HCT116 (cell line): ENCODE results near the gene BABAM2. TPM values are rescaled to one million over a fixed set of nuclear protein-coding genes. Genes with fewer than 3 reads are reported as not detected.

ENCODE experiments used
- ATAC-seq: fragments of 200-7000 bp; cut with Tn5 transposase; 2 replicates; pipeline ENCODE4 v1.9.1; 2020; ENCODE audit warnings: mild to moderate bottlenecking, moderate library complexity
- BruUV-seq: library from RNA; stranded (reverse); fragments of 400-500 nt; replicated peaks from 2 replicates; lab custom pipeline; 2021; lab: Mats Ljungman, UMichigan
- CTCF ChIA-PET: fragments of 300-600 bp; sonication (Branson Sonifier 250); formaldehyde crosslinking; loops from one replicate; lab custom pipeline; 2021; ENCODE audit warnings: antibody characterized with exemption; lab: Charles Lee
- POLR2A ChIA-PET: fragments of 300-600, 350-600 bp; sonication (Branson Sonifier 250); formaldehyde crosslinking; loops from one replicate; lab custom pipeline; 2021; ENCODE audit warnings: antibody characterized with exemption; lab: Charles Lee
- RAD21 ChIA-PET, 2 experiments: fragments of 300-600 bp; sonication (Branson Sonifier 250); formaldehyde crosslinking; loops; one replicate each; lab custom pipeline; 2023; ENCODE audit warnings: low total read pairs in 2 of 2; ENCODE audit not compliant: uncharacterized antibody in 2 of 2, unreplicated experiment in 2 of 2, low non-redundant PET in 1 of 2; lab: Charles Lee
- DNase-seq: peaks from one replicate; pipeline ENCODE4 v3.0.0-alpha.2; 2010; ENCODE audit warnings: low read depth, low spot score
- H2AFZ ChIP-seq: fragments of 200-600 bp; shearing (Covaris generic), sonication (generic); 2 replicates; pipeline ENCODE4 v1.6.1; 2017; ENCODE audit warnings: low read depth, mixed run types, mixed read lengths, antibody characterized with exemption, low read length; ENCODE audit not compliant: poor library complexity, severe bottlenecking
- H3K27ac ChIP-seq: 2 replicates; pipeline ENCODE4 v1.5.1; 2012; ENCODE audit warnings: low read depth, low read length
- H3K27me3 ChIP-seq: fragments of 200-600 bp; sonication (generic); 2 replicates; pipeline ENCODE4 v1.6.1; 2016; ENCODE audit warnings: mixed run types, low read length, mixed read lengths; ENCODE audit not compliant: insufficient read depth
- H3K36me3 ChIP-seq, 2 experiments: fragments of 200-500 bp in 1 of 2; fragments of 200-600 bp in 1 of 2; sonication (Bioruptor generic) in 1 of 2; sonication (generic) in 1 of 2; 2 replicates each; pipeline versions ENCODE4 v1.5.1 to v1.6.1; 2014 to 2016; ENCODE audit warnings: low read length in 2 of 2, inconsistent platforms in 1 of 2, mixed read lengths in 1 of 2, mixed run types in 1 of 2; ENCODE audit not compliant: insufficient read depth in 2 of 2, control insufficient read depth in 1 of 2
- H3K4me1 ChIP-seq, 2 experiments: fragments of 200-600 bp in 1 of 2; sonication (generic) in 1 of 2; 2 replicates each; pipeline versions ENCODE4 v1.5.1 to v1.6.1; 2012 to 2017; ENCODE audit warnings: low read length in 2 of 2, inconsistent platforms in 1 of 2, mild to moderate bottlenecking in 1 of 2, mixed read lengths in 1 of 2, mixed run types in 1 of 2, moderate library complexity in 1 of 2; ENCODE audit not compliant: insufficient read depth in 2 of 2, control insufficient read depth in 1 of 2
- H3K4me2 ChIP-seq: fragments of 200-600 bp; sonication (generic); 2 replicates; pipeline ENCODE4 v1.6.1; 2017; ENCODE audit warnings: mixed run types, low read length, mixed read lengths
- H3K4me3 ChIP-seq, 2 experiments: fragments of 200-600 bp in 1 of 2; sonication (generic) in 1 of 2; replicated peaks in 1 of 2; 2 replicates each; pipeline ENCODE4 v1.5.1; 2011 to 2016; ENCODE audit warnings: low read length in 2 of 2, control low read depth in 1 of 2, low read depth in 1 of 2, mild to moderate bottlenecking in 1 of 2, mixed read lengths in 1 of 2, mixed run types in 1 of 2
- H3K79me2 ChIP-seq: fragments of 200-600 bp; sonication (generic); 2 replicates; pipeline ENCODE4 v1.6.1; 2017; ENCODE audit warnings: mild to moderate bottlenecking, mixed run types, low read length, moderate library complexity, mixed read lengths; ENCODE audit not compliant: insufficient read depth
- H3K9ac ChIP-seq: fragments of 200-600 bp; sonication (generic); 2 replicates; pipeline ENCODE4 v1.6.1; 2016; ENCODE audit warnings: low read length, mixed read lengths
- H3K9me2 ChIP-seq: fragments of 200-600 bp; sonication (generic), shearing (Covaris generic); 2 replicates; pipeline ENCODE4 v1.6.1; 2017; ENCODE audit warnings: mixed run types, mild to moderate bottlenecking, moderate library complexity; ENCODE audit not compliant: insufficient read depth
- H3K9me3 ChIP-seq, 2 experiments: fragments of 200-500 bp in 1 of 2; fragments of 200-600 bp in 1 of 2; sonication (Bioruptor generic) in 1 of 2; sonication (generic) in 1 of 2; 2 replicates each; pipeline ENCODE4 v1.6.1; 2014 to 2017; ENCODE audit warnings: low read length in 2 of 2, mixed read lengths in 2 of 2, inconsistent platforms in 1 of 2, low read depth in 1 of 2, mild to moderate bottlenecking in 1 of 2, mixed run types in 1 of 2, moderate library complexity in 1 of 2; ENCODE audit not compliant: control insufficient read depth in 1 of 2, insufficient read depth in 1 of 2
- H4K20me1 ChIP-seq: fragments of 200-600 bp; sonication (generic), shearing (Covaris generic); 2 replicates; pipeline ENCODE4 v1.6.1; 2017; ENCODE audit warnings: mixed run types, mild to moderate bottlenecking, moderate library complexity; ENCODE audit not compliant: insufficient read depth
- CBX3 ChIP-seq: IDR thresholded peaks from 2 replicates; pipeline ENCODE4 v1.6.1; 2012; ENCODE audit warnings: low read depth
- CEBPB ChIP-seq: IDR thresholded peaks from 2 replicates; pipeline ENCODE4 v1.6.1; 2012; ENCODE audit warnings: low read depth
- EGR1 ChIP-seq: IDR thresholded peaks from 2 replicates; pipeline ENCODE4 v1.6.1; 2012; ENCODE audit warnings: low read depth
- ELF1 ChIP-seq: IDR thresholded peaks from 2 replicates; pipeline ENCODE4 v1.6.1; 2012; ENCODE audit warnings: low read depth, borderline replicate concordance
- EZH2phosphoT487 ChIP-seq: fragments of 200-600 bp; IDR thresholded peaks from 2 replicates; pipeline ENCODE4 v1.6.1; 2018; ENCODE audit warnings: antibody characterized with exemption, borderline replicate concordance
- POLR2A ChIP-seq: IDR thresholded peaks from 2 replicates; pipeline ENCODE4 v1.7.0; 2011; ENCODE audit warnings: borderline replicate concordance; ENCODE audit not compliant: insufficient read depth, insufficient read length; ENCODE audit errors: extremely low read depth
- POLR2AphosphoS5 ChIP-seq: IDR thresholded peaks from 2 replicates; pipeline ENCODE4 v1.6.1; 2011; ENCODE audit warnings: mild to moderate bottlenecking, low read depth, low read length, moderate library complexity
- SRF ChIP-seq: IDR thresholded peaks from 2 replicates; pipeline ENCODE4 v1.6.1; 2012; ENCODE audit warnings: low read depth
- TCF7L2 ChIP-seq: IDR thresholded peaks from 2 replicates; pipeline ENCODE4 v1.7.0; 2011; ENCODE audit warnings: borderline replicate concordance, inconsistent platforms; ENCODE audit not compliant: insufficient read depth, insufficient read length; ENCODE audit errors: extremely low read depth
- YY1 ChIP-seq: IDR thresholded peaks from 2 replicates; pipeline ENCODE4 v1.6.1; 2011; ENCODE audit warnings: low read length, low read depth, moderate library complexity, mild to moderate bottlenecking; ENCODE audit not compliant: insufficient replicate concordance; ENCODE audit errors: extremely low read depth
- ZBTB33 ChIP-seq: IDR thresholded peaks from 2 replicates; pipeline ENCODE4 v1.6.1; 2011; ENCODE audit warnings: mild to moderate bottlenecking, low read length, moderate library complexity; ENCODE audit not compliant: insufficient replicate concordance; ENCODE audit errors: extremely low read depth
- ZFX ChIP-seq: fragments of 450-650 bp; IDR thresholded peaks from 2 replicates; pipeline ENCODE4 v1.6.1; 2017
- intact Hi-C: fragments of 100-400 bp; cut with micrococcal nuclease; formaldehyde crosslinking; loops from 2 replicates; pipeline ENCODE4 v1.10.0; 2022
- total RNA-seq: library from RNA; stranded (reverse); gene quantifications from one replicate; pipeline ENCODE4 v1.2.1, GENCODE V29; 2021; ENCODE audit not compliant: unreplicated experiment
- TF ChIP-seq, protein P1 (sequence below): IDR thresholded peaks from 2 replicates; pipeline ENCODE4 v1.6.1; 2012; ENCODE audit warnings: low read depth
- TF ChIP-seq, protein P2 (sequence below): IDR thresholded peaks from 2 replicates; pipeline ENCODE4 v1.6.1; 2012
- TF ChIP-seq, protein P3 (sequence below), 3 experiments: fragments of 200-600 bp in 1 of 3; sonication (generic) in 1 of 3; IDR thresholded peaks in 2 of 3; conservative IDR thresholded peaks in 1 of 3; 2 replicates each; pipeline ENCODE4 v1.5.1; 2012 to 2017; ENCODE audit warnings: low read depth in 2 of 3, low read length in 2 of 3, antibody characterized with exemption in 1 of 3, borderline replicate concordance in 1 of 3, control low read depth in 1 of 3, mild to moderate bottlenecking in 1 of 3, mixed read lengths in 1 of 3, mixed run types in 1 of 3, moderate library complexity in 1 of 3; ENCODE audit not compliant: insufficient read depth in 1 of 3

BABAM2 gene
- total RNA-seq, 1 experiment from 2014 or later, result 23.8 TPM

- Histone ChIP-seq H3K4me2 (no peak overlapping the region), H3K27ac (no peak overlapping the region)
- CTCF ChIA-PET, result no interaction called here
Measured at GRCh38 chr2:28341208-28341891, 450.8 kb downstream of the BABAM2 start.

More at GRCh38 chr2:28341208-28341891, 450.8 kb downstream of the BABAM2 start:
- TF ChIP-seq SRF, result no peak
- TF ChIP-seq POLR2AphosphoS5, result no peak
- TF ChIP-seq, protein P1, sequence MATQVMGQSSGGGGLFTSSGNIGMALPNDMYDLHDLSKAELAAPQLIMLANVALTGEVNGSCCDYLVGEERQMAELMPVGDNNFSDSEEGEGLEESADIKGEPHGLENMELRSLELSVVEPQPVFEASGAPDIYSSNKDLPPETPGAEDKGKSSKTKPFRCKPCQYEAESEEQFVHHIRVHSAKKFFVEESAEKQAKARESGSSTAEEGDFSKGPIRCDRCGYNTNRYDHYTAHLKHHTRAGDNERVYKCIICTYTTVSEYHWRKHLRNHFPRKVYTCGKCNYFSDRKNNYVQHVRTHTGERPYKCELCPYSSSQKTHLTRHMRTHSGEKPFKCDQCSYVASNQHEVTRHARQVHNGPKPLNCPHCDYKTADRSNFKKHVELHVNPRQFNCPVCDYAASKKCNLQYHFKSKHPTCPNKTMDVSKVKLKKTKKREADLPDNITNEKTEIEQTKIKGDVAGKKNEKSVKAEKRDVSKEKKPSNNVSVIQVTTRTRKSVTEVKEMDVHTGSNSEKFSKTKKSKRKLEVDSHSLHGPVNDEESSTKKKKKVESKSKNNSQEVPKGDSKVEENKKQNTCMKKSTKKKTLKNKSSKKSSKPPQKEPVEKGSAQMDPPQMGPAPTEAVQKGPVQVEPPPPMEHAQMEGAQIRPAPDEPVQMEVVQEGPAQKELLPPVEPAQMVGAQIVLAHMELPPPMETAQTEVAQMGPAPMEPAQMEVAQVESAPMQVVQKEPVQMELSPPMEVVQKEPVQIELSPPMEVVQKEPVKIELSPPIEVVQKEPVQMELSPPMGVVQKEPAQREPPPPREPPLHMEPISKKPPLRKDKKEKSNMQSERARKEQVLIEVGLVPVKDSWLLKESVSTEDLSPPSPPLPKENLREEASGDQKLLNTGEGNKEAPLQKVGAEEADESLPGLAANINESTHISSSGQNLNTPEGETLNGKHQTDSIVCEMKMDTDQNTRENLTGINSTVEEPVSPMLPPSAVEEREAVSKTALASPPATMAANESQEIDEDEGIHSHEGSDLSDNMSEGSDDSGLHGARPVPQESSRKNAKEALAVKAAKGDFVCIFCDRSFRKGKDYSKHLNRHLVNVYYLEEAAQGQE, result no peak
- TF ChIP-seq CBX3, result no peak
- TF ChIP-seq, protein P2, sequence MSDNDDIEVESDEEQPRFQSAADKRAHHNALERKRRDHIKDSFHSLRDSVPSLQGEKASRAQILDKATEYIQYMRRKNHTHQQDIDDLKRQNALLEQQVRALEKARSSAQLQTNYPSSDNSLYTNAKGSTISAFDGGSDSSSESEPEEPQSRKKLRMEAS, result no peak
- TF ChIP-seq ZFX, result no peak
- no peak for TF ChIP-seq EGR1
- TF ChIP-seq POLR2A, result no peak
- TF ChIP-seq ZBTB33, result no peak
- no peak for TF ChIP-seq CEBPB
- no peak for TF ChIP-seq EZH2phosphoT487
- no peak for TF ChIP-seq ELF1
- TF ChIP-seq, protein P3, sequence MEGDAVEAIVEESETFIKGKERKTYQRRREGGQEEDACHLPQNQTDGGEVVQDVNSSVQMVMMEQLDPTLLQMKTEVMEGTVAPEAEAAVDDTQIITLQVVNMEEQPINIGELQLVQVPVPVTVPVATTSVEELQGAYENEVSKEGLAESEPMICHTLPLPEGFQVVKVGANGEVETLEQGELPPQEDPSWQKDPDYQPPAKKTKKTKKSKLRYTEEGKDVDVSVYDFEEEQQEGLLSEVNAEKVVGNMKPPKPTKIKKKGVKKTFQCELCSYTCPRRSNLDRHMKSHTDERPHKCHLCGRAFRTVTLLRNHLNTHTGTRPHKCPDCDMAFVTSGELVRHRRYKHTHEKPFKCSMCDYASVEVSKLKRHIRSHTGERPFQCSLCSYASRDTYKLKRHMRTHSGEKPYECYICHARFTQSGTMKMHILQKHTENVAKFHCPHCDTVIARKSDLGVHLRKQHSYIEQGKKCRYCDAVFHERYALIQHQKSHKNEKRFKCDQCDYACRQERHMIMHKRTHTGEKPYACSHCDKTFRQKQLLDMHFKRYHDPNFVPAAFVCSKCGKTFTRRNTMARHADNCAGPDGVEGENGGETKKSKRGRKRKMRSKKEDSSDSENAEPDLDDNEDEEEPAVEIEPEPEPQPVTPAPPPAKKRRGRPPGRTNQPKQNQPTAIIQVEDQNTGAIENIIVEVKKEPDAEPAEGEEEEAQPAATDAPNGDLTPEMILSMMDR (IDR thresholded peaks at IDR 0.05 in 2 of 3, conservative IDR thresholded peaks at IDR 0.05 in 1 of 3; ENCODE audit: borderline replicate concordance in 1 of 3, insufficient read depth in 1 of 3, low read depth in 2 of 3, low read length in 2 of 3), result no peak
- no peak for TF ChIP-seq YY1
- no peak for TF ChIP-seq TCF7L2
- ChIA-PET RAD21 (no interaction called here), POLR2A (no interaction called here)
- Histone ChIP-seq H3K4me1 (peaks cover 16 to 29% of the 10 kb centered on the region in 2 experiments), H4K20me1 (no peaks in the 10 kb centered on the region), H3K36me3 (no peaks in the 10 kb centered on the region), H3K9me3 (no peaks in the 10 kb centered on the region), H3K27me3 (no peaks in the 10 kb centered on the region), H3K9ac (no peak overlapping the region), H3K4me3 (no peak overlapping the region), H2AFZ (no peak overlapping the region), H3K9me2 (no peaks in the 10 kb centered on the region), H3K79me2 (no peaks in the 10 kb centered on the region)
- ATAC-seq (no peak), DNase-seq (no peak)
- BruUV-seq, result no TSS peak
- intact Hi-C loops, result no loop called here
